GM23338 (cell line): ENCODE data around the gene NMNAT1. TPM values are rescaled to one million over a fixed set of nuclear protein-coding genes. Genes with fewer than 3 reads are reported as not detected.
"Not testable (repeated sequence)": the region's sequence is repeated elsewhere in the genome, so short reads cannot be mapped to it uniquely, and the experiment has no call there.

Source experiments
- ATAC-seq: fragments of 200-7000 bp; cut with Tn5 transposase; 3 replicates; pipeline ENCODE4 v1.9.1; 2020
- DNase-seq: peaks from one replicate; pipeline ENCODE4 v3.0.0-alpha.2; 2015; ENCODE audit warnings: low spot score
- H2AFZ ChIP-seq: fragments of 200-600 bp; sonication (generic); 2 replicates; pipeline ENCODE4 v1.8.0; 2016; ENCODE audit warnings: antibody characterized with exemption, mild to moderate bottlenecking, moderate library complexity
- H3F3A ChIP-seq: fragments of 200-600 bp; sonication (generic); replicated peaks from 2 replicates; pipeline ENCODE4 v1.8.0; 2017; ENCODE audit warnings: antibody characterized with exemption, mixed run types, low read depth
- H3K27ac ChIP-seq: fragments of 200-600 bp; sonication (generic); 2 replicates; pipeline ENCODE4 v1.6.1; 2016; ENCODE audit warnings: low read depth
- H3K27me3 ChIP-seq: fragments of 200-600 bp; sonication (generic); 2 replicates; pipeline ENCODE4 v1.8.0; 2016; ENCODE audit warnings: mild to moderate bottlenecking, mixed run types, moderate library complexity; ENCODE audit not compliant: insufficient read depth
- H3K36me3 ChIP-seq: fragments of 200-600 bp; sonication (generic); 2 replicates; pipeline ENCODE4 v1.8.0; 2016; ENCODE audit warnings: mild to moderate bottlenecking; ENCODE audit not compliant: insufficient read depth
- H3K4me1 ChIP-seq: fragments of 200-600 bp; sonication (generic); 2 replicates; pipeline ENCODE4 v1.8.0; 2016; ENCODE audit warnings: mild to moderate bottlenecking, moderate library complexity; ENCODE audit not compliant: insufficient read depth
- H3K4me2 ChIP-seq: fragments of 200-600 bp; sonication (generic); 2 replicates; pipeline ENCODE4 v1.7.1; 2017; ENCODE audit warnings: mixed run types
- H3K4me3 ChIP-seq: fragments of 200-600 bp; sonication (generic); 2 replicates; pipeline ENCODE4 v1.6.1; 2016; ENCODE audit warnings: mixed run types
- H3K79me2 ChIP-seq: fragments of 200-600 bp; sonication (generic); replicated peaks from 2 replicates; pipeline ENCODE4 v1.8.0; 2017; ENCODE audit warnings: mild to moderate bottlenecking; ENCODE audit not compliant: insufficient read depth
- H3K9me2 ChIP-seq: fragments of 200-600 bp; sonication (generic); 2 replicates; pipeline ENCODE4 v1.8.0; 2017; ENCODE audit not compliant: insufficient read depth
- H4K20me1 ChIP-seq: fragments of 200-600 bp; sonication (generic); replicated peaks from 2 replicates; pipeline ENCODE4 v1.8.0; 2017; ENCODE audit warnings: mild to moderate bottlenecking; ENCODE audit not compliant: insufficient read depth
- H3K27ac Mint-ChIP-seq: 2 replicates; pipeline ENCODE4 v1.8.0; 2020; ENCODE audit warnings: inconsistent platforms, mild to moderate bottlenecking, moderate library complexity, mixed read lengths
- H3K27me3 Mint-ChIP-seq: 3 replicates; pipeline ENCODE4 v1.8.0; 2022; ENCODE audit warnings: low read depth, mild to moderate bottlenecking, moderate library complexity, mixed read lengths, inconsistent platforms; ENCODE audit not compliant: insufficient read depth, poor library complexity
- H3K36me3 Mint-ChIP-seq: 3 replicates; pipeline ENCODE4 v1.8.0; 2021; ENCODE audit warnings: low read depth, mild to moderate bottlenecking, inconsistent platforms, moderate library complexity, mixed read lengths
- H3K4me1 Mint-ChIP-seq: 3 replicates; pipeline ENCODE4 v1.8.0; 2020; ENCODE audit warnings: mild to moderate bottlenecking, inconsistent platforms, mixed read lengths
- H3K4me3 Mint-ChIP-seq: 3 replicates; pipeline ENCODE4 v1.8.0; 2021; ENCODE audit warnings: moderate library complexity, mild to moderate bottlenecking, inconsistent platforms, mixed read lengths
- H3K9me3 Mint-ChIP-seq: 3 replicates; pipeline ENCODE4 v1.8.0; 2020; ENCODE audit warnings: moderate library complexity, mild to moderate bottlenecking, inconsistent platforms, mixed read lengths
- CREB1 ChIP-seq: fragments of 250-450 bp; sonication (Bioruptor Pico); IDR thresholded peaks from 2 replicates; pipeline ENCODE4 v1.5.0; 2020; ENCODE audit warnings: low read depth, mild to moderate bottlenecking, moderate library complexity
- CTCF ChIP-seq, 2 experiments: fragments of 200-600 bp in 1 of 2; sonication (generic) in 1 of 2; conservative IDR thresholded peaks; 2 replicates each; pipeline versions ENCODE4 v1.5.1 to v1.6.1; 2016 to 2017; ENCODE audit warnings: antibody characterized with exemption in 2 of 2, low read depth in 2 of 2, mild to moderate bottlenecking in 2 of 2, moderate library complexity in 1 of 2
- EZH2phosphoT487 ChIP-seq: fragments of 200-600 bp; sonication (generic); IDR thresholded peaks from one replicate; pipeline ENCODE4 v1.8.1; 2018; ENCODE audit warnings: antibody characterized with exemption; ENCODE audit not compliant: unreplicated experiment
- JUNB ChIP-seq: IDR thresholded peaks from one replicate; pipeline ENCODE4 v1.6.1; 2016; ENCODE audit warnings: antibody characterized with exemption; ENCODE audit not compliant: unreplicated experiment
- POLR2AphosphoS5 ChIP-seq: IDR thresholded peaks from 2 replicates; pipeline ENCODE4 v1.6.1; 2016; ENCODE audit warnings: antibody characterized with exemption, low read depth
- REST ChIP-seq: IDR thresholded peaks from one replicate; pipeline ENCODE4 v1.6.1; 2018; ENCODE audit warnings: antibody characterized with exemption; ENCODE audit not compliant: unreplicated experiment
- ZNF114 ChIP-seq: fragments of 250-450 bp; sonication (Bioruptor Pico); IDR thresholded peaks from 2 replicates; pipeline ENCODE4 v1.5.0; 2020; ENCODE audit warnings: mild to moderate bottlenecking, moderate library complexity
- ZNF331 ChIP-seq: fragments of 250-450 bp; sonication (Bioruptor Pico); IDR thresholded peaks from 2 replicates; pipeline ENCODE4 v1.5.0; 2020; ENCODE audit warnings: low read depth, mild to moderate bottlenecking, moderate library complexity
- ZNF462 ChIP-seq: fragments of 250-450 bp; sonication (Bioruptor Pico); IDR thresholded peaks from 2 replicates; pipeline ENCODE4 v1.5.0; 2020; ENCODE audit warnings: mild to moderate bottlenecking, moderate library complexity
- polyA plus RNA-seq: library from polyadenylated mRNA; unstranded; fragments of >200 nt; fragmentation: Nextera tagmentation; extraction: Ambion mirVana; gene quantifications from 2 replicates; pipeline ENCODE4 v1.2.1, GENCODE V29; 2016
- total RNA-seq: library from RNA; depleted of rRNA; stranded (reverse); fragments of >200 nt; shearing (Covaris generic); gene quantifications from 2 replicates; pipeline ENCODE4 v1.2.3, GENCODE V29; 2014

The NMNAT1 gene
- total and polyA plus RNA-seq, 2 experiments from 2014 or later: 2.5 to 3.9 TPM

GRCh38 chr1:10027027-10027426, 83.8 kb downstream of the NMNAT1 start (continued):
- TF ChIP-seq JUNB: no peak

GRCh38 chr1:10028956-10029500, 85.8 kb downstream of the NMNAT1 start:
- not testable (repeated sequence) for H3K9me3 Mint-ChIP-seq, H3K4me2 ChIP-seq, H3K27ac ChIP-seq, H3K27me3 ChIP-seq, H2AFZ ChIP-seq, H3K27ac Mint-ChIP-seq, H3K4me1 ChIP-seq, H3K27me3 Mint-ChIP-seq, H3K4me1 Mint-ChIP-seq, H3K4me3 Mint-ChIP-seq, H3F3A ChIP-seq, H4K20me1 ChIP-seq, H3K9me2 ChIP-seq, DNase-seq, H3K79me2 ChIP-seq, H3K36me3 Mint-ChIP-seq, H3K36me3 ChIP-seq, ATAC-seq, H3K4me3 ChIP-seq

- Histone ChIP-seq H3K4me2 (no peak overlapping the region), H3K9me2 (no peaks in the 10 kb centered on the region), H3K79me2 (peaks cover 31% of the 10 kb centered on the region), H3K27me3 (no peaks in the 10 kb centered on the region), H2AFZ (no peak overlapping the region), H4K20me1 (0 out of 2 replicates have a peak, but pooled peaks cover 3% of the 10 kb centered on the region), H3K36me3 (no peaks in the 10 kb centered on the region), H3K4me3 (no peak overlapping the region), H3K4me1 (peaks cover 9% of the 10 kb centered on the region; the same call in 1 of the 2 replicates), H3F3A (peaks cover 6% of the 10 kb centered on the region; the same call in 1 of the 2 replicates), H3K27ac (no peak overlapping the region)
- Mint-ChIP-seq H3K9me3 (peaks cover 5% of the 10 kb centered on the region; the same call in 1 of the 3 replicates), H3K4me1 (peaks cover 8% of the 10 kb centered on the region), H3K36me3 (peaks cover 6% of the 10 kb centered on the region), H3K4me3 (no peak overlapping the region), H3K27ac (no peak overlapping the region), H3K27me3 (peaks cover 6% of the 10 kb centered on the region)
- ATAC-seq (no peak), DNase-seq (no peak)
- TF ChIP-seq ZNF331 (CRISPR knock-in tag) (no peak), ZNF114 (no peak), POLR2AphosphoS5 (no peak), REST (no peak), CTCF (conservative IDR thresholded peaks at IDR 0.05; ENCODE audit: low read depth in 2 of 2) (no peak), ZNF462 (CRISPR knock-in tag) (no peak), JUNB (no peak), EZH2phosphoT487 (no peak), CREB1 (CRISPR knock-in tag) (no peak)
These were observed 88.2 kb downstream of the NMNAT1 start for GRCh38 chr1:10031461-10031860.
